CD4-positive, alpha-beta T cell treated with Interleukin-17A for 1 hour (primary cell): Measurements from ENCODE around the gene NBPF3.
"Not testable (repeated sequence)": the region's sequence is repeated elsewhere in the genome, so short reads cannot be mapped to it uniquely, and the experiment has no call there.

Experiments used
- DNase-seq: peaks from one replicate; pipeline ENCODE4 v3.0.0-alpha.2; 2020

NBPF3 gene

GRCh38 chr1:21439345-21439720 lies 604 bp upstream of the NBPF3 start:
- DNase-seq, result no peak

GRCh38 chr1:21440630-21441125 lies 741 bp downstream of the NBPF3 start:
- peak; percentile 12 for DNase-seq

DNA sequence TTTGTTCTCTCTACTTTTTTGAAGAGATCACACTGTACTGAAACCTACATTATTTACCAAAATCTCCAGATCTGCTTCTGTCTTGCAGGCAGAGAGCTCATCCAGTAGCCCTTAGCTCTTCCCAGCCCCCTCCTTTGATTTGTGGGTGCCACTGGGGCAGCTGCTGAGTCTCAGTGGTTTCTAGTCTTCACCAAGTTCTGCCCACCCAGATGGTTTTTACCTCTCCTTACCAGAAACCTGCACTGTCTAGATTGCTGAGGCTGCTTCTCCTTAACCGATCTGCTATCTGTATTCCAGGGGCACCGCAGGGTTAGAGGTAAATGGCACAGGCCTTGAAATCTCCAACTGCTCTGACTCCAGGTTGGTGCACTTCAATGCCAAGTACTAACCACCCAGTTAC lies 6.7 kb downstream of the NBPF3 start:
- not testable (repeated sequence) for DNase-seq

- DNase-seq, result no peak
Measured at GRCh38 chr1:21447311-21447710, 7.4 kb downstream of the NBPF3 start.

DNA sequence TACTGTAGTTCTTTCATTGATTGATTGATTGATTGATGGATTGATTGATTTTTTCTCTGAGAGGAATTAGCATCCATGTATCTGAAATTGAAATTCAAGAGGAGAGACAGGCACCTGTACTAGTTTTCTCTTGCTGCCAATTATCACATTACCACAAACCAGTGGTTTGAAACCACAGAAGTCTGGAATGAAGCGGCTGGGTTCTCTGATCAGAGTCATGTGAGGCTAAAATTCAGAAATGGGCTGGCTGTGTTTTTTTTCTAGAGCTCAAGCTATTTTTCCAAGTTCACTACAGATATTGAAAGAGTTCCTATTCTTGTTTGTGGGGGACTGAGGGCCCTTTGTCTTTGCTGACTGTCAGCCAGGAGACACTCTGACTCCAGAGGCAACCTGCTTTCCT lies 10.0 kb downstream of the NBPF3 start:
- DNase-seq, result no peak

DNA sequence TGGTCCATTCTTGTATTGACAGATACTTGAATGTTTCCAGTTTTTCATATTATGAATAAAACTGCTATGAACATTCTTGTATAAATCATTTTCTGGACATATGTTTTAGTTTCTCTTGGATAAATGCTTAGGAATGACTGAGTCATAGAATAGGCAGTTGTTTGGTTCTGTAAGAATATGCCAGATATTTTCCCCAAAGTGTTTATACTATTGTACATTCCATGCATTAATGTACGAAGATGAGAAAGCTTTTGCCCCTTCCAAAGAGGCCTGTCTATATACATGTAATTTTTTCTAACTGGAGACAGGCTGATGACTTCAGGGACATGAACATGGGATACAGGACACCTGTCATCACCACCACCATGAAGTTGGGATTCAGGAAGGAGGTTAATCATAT lies 11.3 kb downstream of the NBPF3 start:
- no peak for DNase-seq

DNA sequence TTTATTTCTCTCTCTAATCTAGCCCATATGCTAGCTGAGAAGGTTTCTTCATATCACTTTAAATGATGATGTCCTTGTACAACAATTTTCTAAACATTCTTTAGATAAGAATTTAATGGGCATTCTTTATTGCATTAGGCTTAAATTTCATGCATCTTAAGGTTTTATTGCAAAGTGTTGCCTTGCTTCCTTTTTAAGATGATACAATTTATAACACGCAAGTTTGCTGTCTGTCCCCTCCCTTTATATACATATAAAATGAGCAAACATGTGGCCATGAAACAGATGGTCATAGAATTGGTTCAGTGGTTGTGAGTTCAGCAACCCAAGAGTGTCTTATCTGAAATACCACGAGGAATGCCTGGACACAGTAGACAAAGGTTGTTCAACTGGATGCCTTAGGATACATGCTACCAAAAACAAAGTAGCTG lies 12.1 kb downstream of the NBPF3 start:
- DNase-seq, result no peak

- not testable (repeated sequence) for DNase-seq
Measured at GRCh38 chr1:21453964-21454614, 14.2 kb downstream of the NBPF3 start.

DNA sequence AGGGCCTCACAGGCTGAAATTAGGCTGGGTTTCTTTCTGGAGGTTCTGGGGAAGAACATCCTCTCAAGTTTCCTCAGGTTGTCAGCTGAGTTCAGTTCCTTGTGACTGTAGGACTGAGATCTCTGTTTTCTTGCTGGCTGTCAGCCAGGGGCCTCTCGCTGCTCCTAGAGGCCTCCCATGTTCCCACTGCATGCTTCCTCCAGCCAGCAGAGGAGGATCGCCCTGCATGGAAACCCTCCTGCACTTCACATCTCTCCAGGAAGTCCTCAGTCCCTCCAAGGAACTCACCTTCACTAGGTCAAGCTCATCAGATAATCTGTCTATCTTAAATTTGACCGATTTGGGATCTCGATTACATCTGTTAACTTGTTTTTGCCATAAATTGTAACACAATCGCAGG lies 15.0 kb downstream of the NBPF3 start:
- DNase-seq, result not testable (repeated sequence)

GRCh38 chr1:21457654-21458053 lies 17.7 kb downstream of the NBPF3 start:
- DNase-seq, result no peak

DNA sequence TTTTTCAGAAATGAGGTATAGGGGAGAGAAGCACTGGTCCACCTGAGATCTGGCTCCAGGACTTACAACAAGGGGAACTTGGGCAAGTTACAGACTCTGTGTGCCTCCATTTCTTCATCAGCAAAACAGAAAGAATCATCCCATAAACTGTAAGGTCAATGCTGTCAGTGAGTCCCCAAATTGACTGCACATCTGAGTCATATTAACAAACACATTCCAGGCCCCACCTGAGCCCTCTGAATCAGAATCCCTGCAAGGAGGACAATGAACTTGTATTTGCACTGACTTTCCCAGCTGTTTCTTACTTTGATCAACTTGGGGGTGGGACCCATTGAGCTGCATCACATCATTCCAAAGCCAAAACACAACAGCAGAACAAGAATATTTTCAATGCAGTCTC lies 25.2 kb downstream of the NBPF3 start:
- DNase-seq, result not testable (repeated sequence)

- DNase-seq, result not testable (repeated sequence)
Measured at GRCh38 chr1:21467946-21468345, 28.0 kb downstream of the NBPF3 start.

DNA sequence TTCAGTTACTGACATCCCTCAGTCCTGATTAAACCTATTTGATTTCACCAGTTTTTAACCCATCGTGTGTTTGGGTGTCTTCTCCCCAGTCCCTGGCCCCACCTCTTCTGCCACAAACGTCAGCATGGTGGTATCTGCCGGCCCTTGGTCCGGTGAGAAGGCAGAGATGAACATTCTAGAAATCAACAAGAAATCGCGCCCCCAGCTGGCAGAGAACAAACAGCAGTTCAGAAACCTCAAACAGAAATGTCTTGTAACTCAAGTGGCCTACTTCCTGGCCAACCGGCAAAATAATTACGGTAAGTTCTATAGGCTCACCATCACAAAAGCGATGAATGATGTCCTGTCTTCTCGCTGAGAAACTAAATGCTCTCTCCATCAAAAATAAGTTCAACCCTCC lies 28.7 kb downstream of the NBPF3 start:
- no peak for DNase-seq

DNA sequence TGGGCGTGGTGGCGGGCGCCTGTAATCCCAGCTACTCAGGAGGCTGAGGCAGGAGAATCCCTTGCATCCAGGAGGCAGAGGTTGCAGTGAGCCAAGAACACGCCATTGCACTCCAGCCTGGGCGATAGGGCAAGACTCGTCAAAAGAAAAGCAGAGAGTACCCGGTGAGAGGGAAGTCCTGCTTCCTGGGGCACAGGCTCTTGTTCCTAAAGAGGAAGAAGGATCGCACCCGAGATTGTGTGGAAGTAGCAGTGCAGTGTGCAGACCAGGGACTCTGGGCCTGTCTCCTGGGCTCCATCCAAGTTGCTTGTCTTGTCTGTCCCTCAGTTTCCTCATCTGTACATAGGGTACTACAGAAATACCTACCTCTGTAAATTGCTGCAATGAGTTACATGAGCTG lies 29.6 kb downstream of the NBPF3 start:
- no peak for DNase-seq

DNA sequence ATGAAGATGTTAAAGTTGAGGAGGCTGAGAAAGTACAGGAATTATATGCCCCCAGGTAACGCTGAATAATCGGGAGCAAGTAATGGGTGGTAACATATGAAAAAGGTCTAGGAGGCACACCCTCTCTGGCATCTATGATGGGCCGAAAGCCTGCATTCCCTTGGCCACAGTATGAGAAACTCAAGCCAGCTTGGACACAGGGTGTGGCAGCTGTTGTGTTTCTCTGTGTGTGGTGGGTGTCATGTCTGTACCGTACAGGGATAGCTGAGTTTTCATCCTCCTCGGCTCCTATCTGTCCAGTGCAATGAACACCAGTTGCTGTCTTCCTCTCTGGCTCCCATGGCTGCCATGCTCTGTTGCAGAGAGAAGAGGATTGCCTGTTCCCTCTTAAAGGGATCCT lies 32.9 kb downstream of the NBPF3 start:
- no peak for DNase-seq

DNA sequence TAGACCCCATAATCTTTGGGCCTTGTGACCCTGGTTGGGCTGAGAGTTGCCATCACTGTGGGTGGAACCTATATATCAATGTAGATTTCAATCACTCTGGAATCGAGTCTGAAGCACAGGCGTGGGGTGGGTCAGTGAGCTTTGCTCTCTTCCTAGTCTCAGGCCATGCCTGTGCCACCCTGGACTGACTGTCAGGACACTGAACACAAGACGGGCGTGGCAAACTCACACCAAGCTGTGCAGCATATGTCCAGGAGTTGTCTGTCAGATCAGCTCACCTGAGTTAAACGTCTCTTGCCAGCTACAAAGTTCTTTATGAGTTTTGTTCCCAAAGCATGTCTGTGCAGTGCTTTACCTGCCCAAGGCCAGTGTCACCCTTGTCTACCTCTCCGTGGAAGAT lies 38.4 kb downstream of the NBPF3 start:
- no peak for DNase-seq

DNA sequence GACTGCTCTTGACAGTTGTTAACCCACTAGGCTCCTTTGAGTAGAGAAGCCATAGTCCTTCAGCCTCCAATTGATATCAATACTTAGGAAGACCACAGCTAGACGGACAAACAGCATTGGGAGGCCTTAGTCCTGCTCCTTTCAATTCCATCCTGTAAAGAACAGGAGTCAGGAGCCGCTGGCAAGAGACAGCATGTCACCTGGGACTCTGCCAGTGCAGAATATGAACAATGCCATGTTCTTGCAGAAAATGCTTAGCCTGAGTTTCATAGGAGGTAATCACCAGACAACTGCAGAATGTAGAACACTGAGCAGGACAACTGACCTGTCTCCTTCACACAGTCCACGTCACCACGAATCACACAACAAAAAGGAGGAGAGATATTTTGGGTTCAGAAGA lies 43.9 kb downstream of the NBPF3 start:
- DNase-seq, result not testable (repeated sequence)

GRCh38 chr1:21489146-21489545 lies 49.2 kb downstream of the NBPF3 start:
- DNase-seq, result no peak

DNA sequence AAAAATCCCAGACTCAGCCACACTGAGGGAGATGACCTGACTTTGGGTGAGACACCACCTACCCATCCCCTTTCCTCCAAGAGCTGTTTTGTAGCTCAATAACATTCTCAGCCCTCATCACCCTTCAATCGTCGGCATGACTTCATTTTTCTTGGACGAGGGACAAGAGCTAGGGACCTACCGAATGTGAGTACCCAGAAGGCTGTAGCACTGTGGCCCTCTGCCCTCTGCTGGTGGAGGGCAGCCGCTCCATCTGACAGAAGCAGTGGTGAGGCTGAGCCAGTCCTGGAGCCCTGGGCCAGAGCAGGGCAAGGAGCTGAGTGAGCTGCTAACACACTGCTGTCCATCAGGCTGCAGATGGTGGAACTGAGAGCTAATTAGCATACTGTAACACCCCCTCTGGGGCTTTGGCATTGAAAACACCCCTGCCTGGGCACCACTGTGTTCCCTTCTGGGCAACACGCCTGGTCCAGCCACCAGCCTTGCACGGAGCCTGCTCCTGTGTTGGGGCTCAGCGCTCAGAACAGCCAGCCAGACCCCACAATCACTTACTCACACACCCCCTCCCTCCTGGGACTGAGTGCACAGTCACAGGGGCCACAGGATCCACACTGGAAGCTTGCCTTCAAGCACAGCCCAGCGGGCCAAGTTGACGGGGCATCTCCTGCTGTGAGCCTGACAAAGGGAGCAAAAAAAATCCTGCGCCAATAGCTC lies 51.0 kb downstream of the NBPF3 start:
- no peak for DNase-seq

DNA sequence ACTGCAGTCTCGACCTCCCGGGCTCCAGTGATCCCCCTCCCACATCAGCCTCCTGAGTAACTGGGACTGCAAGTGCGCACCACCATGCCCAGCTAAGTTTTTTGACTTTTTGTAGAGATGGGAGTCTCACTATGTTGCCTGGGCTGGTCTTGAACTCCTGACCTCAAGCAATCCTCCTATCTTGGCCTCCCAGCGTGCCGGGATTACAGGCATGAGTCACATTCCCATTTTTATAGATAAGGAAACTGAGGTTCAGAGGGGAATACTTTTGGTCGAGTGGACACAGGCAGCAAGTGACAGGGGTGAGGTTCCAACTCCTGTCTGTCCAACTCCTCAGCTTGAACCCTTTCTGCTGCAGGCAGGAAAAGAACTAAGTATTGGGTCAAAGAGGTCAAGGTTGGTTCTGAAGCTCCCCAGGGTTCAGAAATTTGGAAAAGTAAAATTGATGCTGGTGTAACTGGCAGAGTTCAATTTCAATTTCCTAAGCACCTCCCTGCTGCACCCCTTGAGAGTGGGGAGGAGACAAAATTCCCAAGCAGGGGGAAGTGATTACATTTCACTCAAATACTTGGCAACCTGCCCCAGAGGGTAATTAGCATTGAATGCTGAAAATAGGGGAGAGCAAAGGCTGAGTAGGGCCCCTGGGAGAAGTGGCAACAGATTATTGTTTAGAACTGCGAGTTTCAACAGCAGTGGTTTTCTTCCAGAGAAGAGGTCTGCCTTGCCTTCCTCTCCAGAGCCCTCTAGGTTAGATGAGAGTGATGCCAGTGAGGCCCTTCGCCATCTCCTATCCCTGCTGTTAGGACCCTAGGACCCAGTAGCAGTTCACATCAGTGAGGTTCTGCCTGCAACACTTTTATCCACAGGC lies 51.8 kb downstream of the NBPF3 start:
- no peak for DNase-seq

DNA sequence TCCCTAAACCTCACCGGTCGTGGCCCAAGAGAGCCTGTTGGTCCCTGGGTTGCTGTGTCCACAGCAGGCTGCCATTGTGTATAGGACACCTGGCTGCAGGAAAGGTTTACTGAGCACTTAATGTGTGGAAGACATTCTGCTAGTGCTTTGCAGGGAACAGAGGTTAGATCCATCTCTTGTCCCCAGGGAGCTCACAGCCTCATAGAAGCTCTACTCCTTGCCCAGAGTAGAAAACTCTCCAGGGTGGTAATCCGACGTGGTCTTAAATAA lies 52.4 kb downstream of the NBPF3 start:
- no peak for DNase-seq

GRCh38 chr1:21494196-21494595 lies 54.3 kb downstream of the NBPF3 start:
- DNase-seq, result no peak

DNA sequence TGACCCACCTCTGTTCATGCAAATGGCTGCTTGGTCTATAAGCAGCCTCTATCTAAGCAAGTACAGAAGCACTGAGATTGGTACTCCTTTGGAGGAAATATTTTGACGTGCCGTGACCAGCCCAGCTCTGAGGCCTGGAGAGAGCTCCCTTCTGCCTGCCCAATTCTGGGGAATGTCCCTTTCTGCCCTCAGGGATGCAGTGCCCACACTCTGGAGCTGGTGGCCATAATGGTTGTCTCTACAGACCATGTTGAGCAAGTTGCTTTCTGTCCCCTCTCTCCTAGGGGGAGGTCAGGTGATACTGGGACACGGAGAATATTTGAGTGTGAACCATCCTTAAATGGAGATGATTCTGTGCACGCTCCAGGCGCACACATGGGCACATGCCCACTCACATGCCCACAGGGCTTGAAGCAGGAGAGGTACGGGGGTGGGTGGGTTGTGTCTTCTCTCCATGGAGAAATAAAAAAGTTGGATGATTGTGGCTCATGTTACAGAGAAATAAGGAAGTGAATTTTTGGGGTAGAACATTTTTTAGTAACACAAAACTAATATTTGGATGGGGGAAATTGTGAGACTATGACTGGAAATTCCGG lies 55.4 kb downstream of the NBPF3 start:
- DNase-seq, result no peak

DNA sequence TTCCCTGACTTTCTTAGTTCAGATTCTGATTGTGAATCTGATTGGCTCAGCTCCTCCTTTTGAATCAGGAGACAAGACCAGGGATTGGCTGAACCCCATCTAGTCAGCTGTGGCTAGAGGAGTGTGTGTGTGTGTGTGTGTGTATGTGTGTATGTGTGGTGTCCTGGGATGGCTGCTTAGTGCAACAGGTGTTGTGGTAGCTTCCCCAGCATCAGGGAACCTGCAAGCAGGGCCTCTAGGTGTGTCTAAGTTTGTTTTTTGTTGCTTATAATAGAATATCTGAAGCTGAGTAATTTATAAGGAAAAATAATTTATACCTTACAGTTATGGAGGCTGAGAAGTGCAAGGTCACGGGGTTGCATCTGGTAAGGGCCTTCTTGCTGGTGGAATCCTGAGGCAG lies 56.1 kb downstream of the NBPF3 start:
- no peak for DNase-seq
